HFFc6 (cell line): ENCODE results near the gene MOB2. TPM values are rescaled to one million over a fixed set of nuclear protein-coding genes. Genes with fewer than 3 reads are reported as not detected.

Experiments
- DNase-seq: peaks from one replicate; pipeline ENCODE4 v3.0.0-alpha.2; 2018
- H3K27ac Mint-ChIP-seq: 2 replicates; pipeline ENCODE4 v1.8.0; 2020; ENCODE audit warnings: mild to moderate bottlenecking, mixed read lengths
- H3K27me3 Mint-ChIP-seq: 2 replicates; pipeline ENCODE4 v1.8.0; 2021; ENCODE audit warnings: mild to moderate bottlenecking, moderate library complexity, mixed read lengths; ENCODE audit not compliant: insufficient read depth
- H3K36me3 Mint-ChIP-seq: 2 replicates; pipeline ENCODE4 v1.8.0; 2021; ENCODE audit warnings: low read depth, mixed read lengths
- H3K4me1 Mint-ChIP-seq: 2 replicates; pipeline ENCODE4 v1.8.0; 2020; ENCODE audit warnings: low read depth, mixed read lengths
- H3K4me3 Mint-ChIP-seq: 2 replicates; pipeline ENCODE4 v1.8.0; 2020; ENCODE audit warnings: mild to moderate bottlenecking, moderate library complexity, mixed read lengths
- H3K9me3 Mint-ChIP-seq: 2 replicates; pipeline ENCODE4 v1.8.0; 2020; ENCODE audit warnings: mild to moderate bottlenecking, mixed read lengths
- total RNA-seq, 6 experiments: library from RNA; stranded (reverse); fragmentation: NEBNext Ultra II Directional; extraction: Animal tissue kit (Norgen Biotek cat#: 25700); gene quantifications; 2 replicates in 1 of 6; 3 replicates in 5 of 6; pipeline ENCODE4 v1.2.3, GENCODE V29; 2021
- TF ChIP-seq, protein P1 (sequence below): fragments of 200-600 bp; sonication (generic); IDR thresholded peaks from 2 replicates; pipeline ENCODE4 v1.5.0; 2021; ENCODE audit warnings: antibody characterized with exemption, mild to moderate bottlenecking

Gene MOB2
- total RNA-seq, 6 experiments from 2014 or later, result 19.6 to 27.4 (median 21.4) TPM

DNA sequence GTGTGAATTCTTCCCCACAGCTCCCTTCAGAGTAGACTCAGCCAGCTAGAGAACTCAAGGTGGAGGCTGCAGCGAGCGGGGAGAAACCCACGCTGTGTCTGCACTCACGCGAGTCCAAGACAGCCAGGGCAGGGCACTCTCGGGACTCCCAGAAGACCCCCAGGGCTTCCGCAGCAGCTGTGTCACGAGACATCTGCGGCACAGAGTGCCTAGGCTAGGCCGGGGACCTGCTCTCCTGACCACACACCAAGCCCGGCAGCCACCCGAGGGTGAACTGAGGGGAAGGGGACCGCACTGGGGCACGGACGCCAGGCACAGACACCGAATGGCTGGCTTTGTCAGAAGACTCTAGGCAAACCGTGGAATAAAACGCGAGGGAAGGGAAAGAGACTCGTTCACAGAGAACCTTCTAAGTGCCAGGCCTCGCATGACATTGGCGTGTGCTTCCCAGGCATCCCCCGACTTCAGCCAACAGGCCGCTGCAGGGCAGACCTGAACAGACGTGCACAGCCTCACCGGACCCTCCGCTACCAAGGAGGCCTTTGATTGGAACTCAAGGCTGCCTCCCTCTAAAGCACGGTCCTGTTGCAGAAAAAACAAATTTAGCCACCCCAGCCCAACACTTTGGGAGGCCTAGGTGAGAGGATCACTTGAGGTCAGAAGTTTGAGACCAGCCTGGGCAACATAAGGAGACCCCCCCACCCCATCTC lies 18.2 kb upstream of the MOB2 start:
- H3K4me3 Mint-ChIP-seq, result no peak overlapping the region

GRCh38 chr11:1504138-1504537 lies 17.6 kb upstream of the MOB2 start:
- no peak overlapping the region for H3K27ac Mint-ChIP-seq
- no peaks in the 10 kb centered on the region for H3K4me1 Mint-ChIP-seq
- DNase-seq, result no peak
- TF ChIP-seq, protein P1, sequence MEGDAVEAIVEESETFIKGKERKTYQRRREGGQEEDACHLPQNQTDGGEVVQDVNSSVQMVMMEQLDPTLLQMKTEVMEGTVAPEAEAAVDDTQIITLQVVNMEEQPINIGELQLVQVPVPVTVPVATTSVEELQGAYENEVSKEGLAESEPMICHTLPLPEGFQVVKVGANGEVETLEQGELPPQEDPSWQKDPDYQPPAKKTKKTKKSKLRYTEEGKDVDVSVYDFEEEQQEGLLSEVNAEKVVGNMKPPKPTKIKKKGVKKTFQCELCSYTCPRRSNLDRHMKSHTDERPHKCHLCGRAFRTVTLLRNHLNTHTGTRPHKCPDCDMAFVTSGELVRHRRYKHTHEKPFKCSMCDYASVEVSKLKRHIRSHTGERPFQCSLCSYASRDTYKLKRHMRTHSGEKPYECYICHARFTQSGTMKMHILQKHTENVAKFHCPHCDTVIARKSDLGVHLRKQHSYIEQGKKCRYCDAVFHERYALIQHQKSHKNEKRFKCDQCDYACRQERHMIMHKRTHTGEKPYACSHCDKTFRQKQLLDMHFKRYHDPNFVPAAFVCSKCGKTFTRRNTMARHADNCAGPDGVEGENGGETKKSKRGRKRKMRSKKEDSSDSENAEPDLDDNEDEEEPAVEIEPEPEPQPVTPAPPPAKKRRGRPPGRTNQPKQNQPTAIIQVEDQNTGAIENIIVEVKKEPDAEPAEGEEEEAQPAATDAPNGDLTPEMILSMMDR, result no peak
- no peak overlapping the region for H3K4me3 Mint-ChIP-seq
- peaks cover under 1% of the 10 kb centered on the region for H3K27me3 Mint-ChIP-seq
- peaks cover 16% of the 10 kb centered on the region for H3K36me3 Mint-ChIP-seq
- H3K9me3 Mint-ChIP-seq, result peaks cover 8% of the 10 kb centered on the region

More for the DNA sequence above, 18.2 kb upstream of the MOB2 start:
- DNase-seq, result no peak
- Mint-ChIP-seq H3K27ac (no peak overlapping the region), H3K9me3 (peaks cover 7% of the 10 kb centered on the region), H3K27me3 (no peaks in the 10 kb centered on the region; the same call in 1 of the 2 replicates), H3K36me3 (peaks cover 14% of the 10 kb centered on the region), H3K4me1 (no peaks in the 10 kb centered on the region)
- TF ChIP-seq, protein P1, result no peak

DNA sequence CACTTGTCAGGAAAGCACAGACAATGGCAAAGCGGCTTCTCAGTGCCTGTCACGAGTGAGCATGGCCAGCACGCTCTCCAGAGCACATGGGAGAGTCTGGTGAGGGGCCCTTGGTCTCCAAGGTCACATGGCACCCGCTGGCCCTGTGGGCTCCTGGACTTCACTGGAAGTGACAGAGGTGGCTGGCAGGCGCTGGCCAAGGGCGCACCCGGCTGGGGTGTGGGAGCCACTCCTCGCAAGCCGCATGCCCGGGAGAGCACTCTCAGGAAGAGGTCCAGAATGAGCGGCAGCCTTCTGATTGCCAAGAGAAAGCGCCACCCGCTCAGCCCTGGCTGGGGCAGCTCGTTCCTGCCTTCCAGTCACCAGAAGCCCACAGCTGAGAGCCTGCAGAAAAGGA lies 17.1 kb upstream of the MOB2 start:
- DNase-seq, result no peak
- TF ChIP-seq, protein P1, result no peak

GRCh38 chr11:1502954-1503707 lies 16.6 kb upstream of the MOB2 start:
- Mint-ChIP-seq H3K27ac (no peak overlapping the region), H3K4me3 (no peak overlapping the region), H3K27me3 (peaks cover 3% of the 10 kb centered on the region; the same call in 1 of the 2 replicates), H3K36me3 (peaks cover 26% of the 10 kb centered on the region), H3K4me1 (no peaks in the 10 kb centered on the region), H3K9me3 (peaks cover 16% of the 10 kb centered on the region)
- no peak for DNase-seq
- TF ChIP-seq, protein P1, result no peak

More for the DNA sequence above, 17.1 kb upstream of the MOB2 start:
- peaks cover 20% of the 10 kb centered on the region for H3K36me3 Mint-ChIP-seq
- H3K4me1 Mint-ChIP-seq, result no peaks in the 10 kb centered on the region
- no peak overlapping the region for H3K27ac Mint-ChIP-seq
- H3K27me3 Mint-ChIP-seq, result peaks cover 3% of the 10 kb centered on the region
- no peak overlapping the region for H3K4me3 Mint-ChIP-seq
- H3K9me3 Mint-ChIP-seq, result peaks cover 13% of the 10 kb centered on the region

DNA sequence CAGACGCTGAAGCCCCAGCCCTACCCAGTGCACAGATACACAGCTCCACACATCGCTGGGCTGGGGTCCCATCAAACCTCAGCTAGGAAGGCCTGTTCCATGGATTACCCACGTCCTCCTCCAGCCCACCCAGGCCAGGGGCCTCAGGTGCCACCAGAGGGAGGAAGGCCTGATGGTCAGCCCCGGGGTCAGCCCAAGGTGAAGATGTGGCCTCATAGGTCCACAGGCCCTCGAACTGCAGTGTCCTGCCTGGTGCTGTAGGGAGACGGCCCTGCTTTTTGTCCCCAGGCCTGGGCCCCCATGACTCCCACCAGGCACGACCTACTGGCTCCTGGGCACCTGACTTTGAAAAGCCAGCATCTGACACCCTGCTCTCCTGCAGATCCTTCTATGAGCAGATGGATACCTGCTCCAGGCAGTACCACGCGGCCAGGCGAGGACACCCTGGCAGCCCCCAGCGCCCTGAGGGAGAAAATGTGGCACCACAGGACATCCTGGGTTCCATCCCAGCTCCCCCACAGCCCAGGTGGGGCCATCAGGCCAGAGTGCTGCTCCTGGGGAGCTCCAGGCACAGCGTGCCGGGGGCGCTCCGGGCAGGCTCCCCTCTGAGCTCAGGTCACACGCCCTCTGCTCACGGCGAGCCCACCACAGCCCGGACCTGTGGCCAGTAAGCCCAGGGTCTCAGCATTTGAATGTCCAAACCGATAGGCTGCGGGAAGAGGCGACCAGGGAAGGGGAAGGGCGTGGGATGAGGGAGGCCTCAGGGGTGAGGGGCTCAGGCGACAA lies 15.8 kb upstream of the MOB2 start:
- Mint-ChIP-seq H3K27me3 (peaks cover 3% of the 10 kb centered on the region; the same call in 1 of the 2 replicates), H3K4me1 (peaks cover 3% of the 10 kb centered on the region; the same call in 1 of the 2 replicates), H3K36me3 (peaks cover 28% of the 10 kb centered on the region), H3K4me3 (no peak overlapping the region), H3K27ac (no peak overlapping the region), H3K9me3 (peaks cover 16% of the 10 kb centered on the region)
- TF ChIP-seq, protein P1, result no peak
- DNase-seq, result no peak
